A673 (cell line): ENCODE data around the gene ME1. TPM values are rescaled to one million over a fixed set of nuclear protein-coding genes. Genes with fewer than 3 reads are reported as not detected.
"Not testable (repeated sequence)": the region's sequence is repeated elsewhere in the genome, so short reads cannot be mapped to it uniquely, and the experiment has no call there.

Source experiments
- BruUV-seq: library from RNA; stranded (reverse); fragments of 400-500 nt; replicated peaks from 2 replicates; lab custom pipeline; 2021; lab: Mats Ljungman, UMichigan
- CTCF ChIA-PET: fragments of 300-600 bp; sonication (Branson Sonifier 250); formaldehyde crosslinking; loops from one replicate; lab custom pipeline; 2022; ENCODE audit warnings: antibody characterized with exemption; lab: Charles Lee
- POLR2A ChIA-PET: fragments of 300-600 bp; sonication (Branson Sonifier 250); formaldehyde crosslinking; loops from one replicate; lab custom pipeline; 2022; ENCODE audit warnings: antibody characterized with exemption; ENCODE audit not compliant: low non-redundant PET; lab: Charles Lee
- DNase-seq: peaks from one replicate; pipeline ENCODE4 v3.0.0-alpha.2; 2015; ENCODE audit warnings: low spot score
- H3K27ac ChIP-seq: fragments of 200-600 bp; sonication (generic); 2 replicates; pipeline ENCODE4 v1.5.1; 2016; ENCODE audit warnings: mixed run types, low read depth, mild to moderate bottlenecking, mixed read lengths, antibody characterized with exemption, low read length; ENCODE audit not compliant: poor library complexity, severe bottlenecking
- H3K27me3 ChIP-seq: fragments of 200-600 bp; sonication (generic); replicated peaks from 2 replicates; pipeline ENCODE4 v1.6.1; 2017; ENCODE audit warnings: mixed run types, low read depth, mild to moderate bottlenecking, mixed read lengths, antibody characterized with exemption, low read length; ENCODE audit not compliant: insufficient read depth, poor library complexity
- H3K36me3 ChIP-seq: fragments of 200-600 bp; sonication (generic); 2 replicates; pipeline ENCODE4 v1.6.1; 2016; ENCODE audit warnings: mixed run types, mild to moderate bottlenecking, mixed read lengths, antibody characterized with exemption, low read length; ENCODE audit not compliant: insufficient read depth, poor library complexity, severe bottlenecking
- H3K4me1 ChIP-seq: fragments of 200-600 bp; sonication (generic); 2 replicates; pipeline ENCODE4 v1.6.1; 2017; ENCODE audit warnings: mixed run types, mild to moderate bottlenecking, mixed read lengths, antibody characterized with exemption, low read length; ENCODE audit not compliant: insufficient read depth, poor library complexity, severe bottlenecking
- H3K4me3 ChIP-seq: fragments of 200-600 bp; sonication (generic); 2 replicates; pipeline ENCODE4 v1.5.1; 2016; ENCODE audit warnings: low read depth, mixed run types, mild to moderate bottlenecking, mixed read lengths, low read length; ENCODE audit not compliant: poor library complexity, severe bottlenecking
- H3K9me3 ChIP-seq: fragments of 200-600 bp; sonication (generic); 2 replicates; pipeline ENCODE4 v1.6.1; 2016; ENCODE audit warnings: mixed run types, low read depth, mild to moderate bottlenecking, mixed read lengths, antibody characterized with exemption, low read length; ENCODE audit not compliant: poor library complexity, severe bottlenecking
- CTCF ChIP-seq: fragments of 300-800, 200-600 bp; sonication (generic); conservative IDR thresholded peaks from 2 replicates; pipeline ENCODE4 v1.5.1; 2017; ENCODE audit warnings: low read depth, mild to moderate bottlenecking, antibody characterized with exemption, low read length, moderate library complexity, mixed read lengths
- EZH2 ChIP-seq: fragments of 200-600 bp; sonication (generic); IDR thresholded peaks from 2 replicates; pipeline ENCODE4 v1.6.1; 2017; ENCODE audit warnings: borderline replicate concordance, low read depth, mild to moderate bottlenecking, mixed read lengths, antibody characterized with exemption, low read length; ENCODE audit not compliant: poor library complexity, severe bottlenecking
- intact Hi-C: fragments of 100-400 bp; cut with micrococcal nuclease; formaldehyde crosslinking; loops from one replicate; pipeline ENCODE4 v1.10.0; 2022; ENCODE audit not compliant: unreplicated experiment
- total RNA-seq: library from RNA; stranded (reverse); gene quantifications from 2 replicates; pipeline ENCODE4 v1.2.3, GENCODE V29; 2021

Gene ME1
- total RNA-seq, 1 experiment from 2014 or later: 78.8 TPM

GRCh38 chr6:83352424-83353061, 78.3 kb downstream of the ME1 start:
- ChIA-PET CTCF (no interaction called here), POLR2A (no interaction called here)
- no peaks in the 10 kb centered on the region for H3K27me3 ChIP-seq
- H3K36me3 ChIP-seq: peaks cover 6% of the 10 kb centered on the region
- no peak for DNase-seq
- BruUV-seq: no TSS peak
- peaks cover 5% of the 10 kb centered on the region for H3K4me1 ChIP-seq
- H3K9me3 ChIP-seq: no peaks in the 10 kb centered on the region
- TF ChIP-seq CTCF: no peak
- TF ChIP-seq EZH2: no peak
- intact Hi-C loops: no loop called here
- no peak overlapping the region for H3K27ac ChIP-seq
- H3K4me3 ChIP-seq: no peak overlapping the region

GRCh38 chr6:83343121-83343520, 87.7 kb downstream of the ME1 start:
- intact Hi-C loops: no loop called here
- Histone ChIP-seq H3K27ac (no peak overlapping the region), H3K4me3 (no peak overlapping the region), H3K27me3 (no peaks in the 10 kb centered on the region), H3K4me1 (no peaks in the 10 kb centered on the region), H3K36me3 (peaks cover 30% of the 10 kb centered on the region), H3K9me3 (no peaks in the 10 kb centered on the region)
- CTCF ChIA-PET: no interaction called here
- no TSS peak for BruUV-seq
- no peak for DNase-seq
- TF ChIP-seq CTCF (no peak), EZH2 (no peak)
- POLR2A ChIA-PET: no interaction called here

- DNase-seq: no peak
- no peaks in the 10 kb centered on the region for H3K4me1 ChIP-seq
- BruUV-seq: no TSS peak
- CTCF ChIA-PET: no interaction called here
- POLR2A ChIA-PET: no interaction called here
- no peak overlapping the region for H3K27ac ChIP-seq
- no peak overlapping the region for H3K4me3 ChIP-seq
- TF ChIP-seq EZH2 (no peak), CTCF (no peak)
- intact Hi-C loops: no loop called here
- H3K36me3 ChIP-seq: peaks cover 24% of the 10 kb centered on the region
- H3K9me3 ChIP-seq: no peaks in the 10 kb centered on the region
- H3K27me3 ChIP-seq: no peaks in the 10 kb centered on the region
Observed at GRCh38 chr6:83341765-83342164, 89.1 kb downstream of the ME1 start.

- H3K9me3 ChIP-seq, H3K4me1 ChIP-seq, intact Hi-C loops, H3K4me3 ChIP-seq, DNase-seq, BruUV-seq, H3K27me3 ChIP-seq, CTCF ChIA-PET, H3K36me3 ChIP-seq, POLR2A ChIA-PET, H3K27ac ChIP-seq: not testable (repeated sequence)
Observed at GRCh38 chr6:83333916-83334315, 96.9 kb downstream of the ME1 start.
